PC-9 (cell line): ENCODE results near the gene IKBKG. TPM values are rescaled to one million over a fixed set of nuclear protein-coding genes. Genes with fewer than 3 reads are reported as not detected.

Source experiments
- BruUV-seq: library from RNA; stranded (reverse); fragments of 400-500 nt; replicated peaks from 2 replicates; lab custom pipeline; 2021; lab: Mats Ljungman, UMichigan
- CTCF ChIA-PET: fragments of 300-600 bp; sonication (Branson Sonifier 250); formaldehyde crosslinking; loops from one replicate; lab custom pipeline; 2022; ENCODE audit warnings: antibody characterized with exemption; lab: Charles Lee
- POLR2A ChIA-PET: fragments of 300-600 bp; sonication (Branson Sonifier 250); formaldehyde crosslinking; loops from one replicate; lab custom pipeline; 2022; ENCODE audit warnings: antibody characterized with exemption; ENCODE audit not compliant: unreplicated experiment; lab: Charles Lee
- DNase-seq, 2 experiments: peaks; one replicate each; pipeline versions ENCODE4 v3.0.0 to v3.0.0-alpha.2; 2015 to 2022; ENCODE audit warnings: mixed read lengths in 1 of 2
- H2AFZ ChIP-seq: fragments of 200-600 bp; sonication (generic); 2 replicates; pipeline ENCODE4 v1.8.1; 2017; ENCODE audit warnings: antibody characterized with exemption
- H3F3A ChIP-seq: fragments of 200-600 bp; sonication (generic); 2 replicates; pipeline ENCODE4 v1.8.1; 2017; ENCODE audit warnings: antibody characterized with exemption, mild to moderate bottlenecking, low read depth; ENCODE audit not compliant: insufficient read depth
- H3K27ac ChIP-seq: fragments of 200-600 bp; sonication (generic); 2 replicates; pipeline ENCODE4 v1.6.1; 2016; ENCODE audit warnings: mixed run types
- H3K27me3 ChIP-seq: fragments of 200-600 bp; sonication (generic); 2 replicates; pipeline ENCODE4 v1.6.1; 2016; ENCODE audit warnings: low read depth, mixed run types; ENCODE audit not compliant: insufficient read depth
- H3K36me3 ChIP-seq: fragments of 200-600 bp; sonication (generic); 2 replicates; pipeline ENCODE4 v1.6.1; 2016; ENCODE audit warnings: low read depth, mixed run types
- H3K4me1 ChIP-seq: fragments of 200-600 bp; sonication (generic); replicated peaks from 2 replicates; pipeline ENCODE4 v1.6.1; 2016; ENCODE audit warnings: mixed run types; ENCODE audit not compliant: insufficient read depth
- H3K4me2 ChIP-seq: fragments of 200-600 bp; sonication (generic); 2 replicates; pipeline ENCODE4 v1.6.1; 2017; ENCODE audit warnings: mixed run types
- H3K4me3 ChIP-seq: fragments of 200-600 bp; sonication (generic); 2 replicates; pipeline ENCODE4 v1.6.1; 2016; ENCODE audit warnings: mixed run types
- H3K79me2 ChIP-seq: fragments of 200-600 bp; sonication (generic); 2 replicates; pipeline ENCODE4 v1.6.1; 2017; ENCODE audit warnings: low read depth, mixed run types
- H3K9me2 ChIP-seq: fragments of 200-600 bp; sonication (generic); 2 replicates; pipeline ENCODE4 v1.8.1; 2017; ENCODE audit warnings: mild to moderate bottlenecking; ENCODE audit not compliant: insufficient read depth
- H3K9me3 ChIP-seq: fragments of 200-600 bp; sonication (generic); 2 replicates; pipeline ENCODE4 v1.8.1; 2016; ENCODE audit warnings: low read depth; ENCODE audit not compliant: insufficient read depth
- H4K20me1 ChIP-seq: fragments of 200-600 bp; sonication (generic); 2 replicates; pipeline ENCODE4 v1.8.1; 2017; ENCODE audit not compliant: insufficient read depth
- EZH2 ChIP-seq: fragments of 200-600 bp; sonication (generic); IDR thresholded peaks from 2 replicates; pipeline ENCODE4 v1.8.0; 2017; ENCODE audit warnings: antibody characterized with exemption, low read depth
- intact Hi-C: fragments of 100-400 bp; cut with micrococcal nuclease; formaldehyde crosslinking; loops from one replicate; pipeline ENCODE4 v1.10.0; 2022; ENCODE audit not compliant: unreplicated experiment
- total RNA-seq: library from RNA; stranded (reverse); gene quantifications from 2 replicates; pipeline ENCODE4 v1.2.3, GENCODE V29; 2021
- TF ChIP-seq, protein P1 (sequence below): fragments of 200-600 bp; sonication (generic); conservative IDR thresholded peaks from 2 replicates; pipeline ENCODE4 v1.6.1; 2017; ENCODE audit warnings: mixed run types, antibody characterized with exemption, mild to moderate bottlenecking, moderate library complexity

The IKBKG gene
- total RNA-seq, 1 experiment from 2014 or later = 68.3 TPM

DNA sequence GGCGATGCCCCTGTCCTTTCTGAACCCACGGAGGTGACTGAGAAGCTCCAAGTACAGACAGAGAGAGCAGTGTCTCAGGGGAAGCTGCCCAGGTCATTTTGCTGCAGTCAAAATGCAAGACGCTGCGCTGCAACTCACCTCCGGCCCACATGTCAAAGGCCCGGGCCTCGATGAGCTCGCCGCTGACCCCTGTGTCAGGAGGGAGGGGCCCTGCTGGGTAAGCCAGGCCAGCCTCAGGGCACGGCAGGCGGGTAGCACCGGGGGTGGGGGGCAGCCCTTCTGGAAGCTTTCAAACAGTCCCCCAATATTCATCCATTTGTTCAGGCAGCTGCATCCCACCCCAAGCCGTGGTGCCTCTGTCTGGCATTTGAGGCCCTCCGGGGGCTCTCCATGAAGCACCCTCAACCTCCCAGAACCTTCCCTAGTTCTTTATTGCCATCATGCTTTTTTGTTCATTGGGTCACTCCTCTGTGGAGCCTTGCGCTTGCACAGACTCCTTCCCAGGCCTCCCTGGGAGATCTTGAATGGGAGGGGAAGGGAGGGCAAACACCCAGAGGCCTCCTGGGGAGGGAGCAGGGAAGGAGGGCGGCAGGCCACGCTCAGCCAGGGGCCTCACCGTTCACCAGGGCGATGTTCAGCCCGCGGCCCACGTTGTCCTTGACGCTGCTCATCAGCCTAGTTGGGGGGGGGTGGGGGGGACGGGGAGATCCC is 39.6 kb upstream of the IKBKG start:
- H3K27ac ChIP-seq = no peak overlapping the region
- intact Hi-C loops = no loop called here
- POLR2A ChIA-PET = interaction anchor here (0.5 to 0.6 kb wide), 3 partner anchors 88 to 467 kb away, joined by 3 to 4 read pairs (median 3); no protein-coding TSS in a partner anchor

DNA sequence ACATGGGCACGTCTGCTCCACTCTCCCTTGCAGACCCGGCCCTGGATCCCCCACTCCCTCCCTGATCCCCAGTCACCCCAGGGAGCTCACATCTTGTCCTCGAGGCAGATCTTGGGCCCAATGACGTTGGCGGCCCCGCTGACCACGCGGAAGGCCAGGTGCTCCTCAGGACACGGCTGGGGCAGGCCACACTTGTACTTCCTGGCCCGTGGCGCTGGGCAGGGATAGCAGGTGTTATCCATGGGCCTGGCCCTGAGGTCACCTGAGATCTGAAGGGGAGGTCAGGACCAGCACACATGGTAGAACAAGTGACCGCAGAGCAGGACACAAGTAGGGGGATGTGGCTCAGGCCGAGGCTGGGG is 39.1 kb upstream of the IKBKG start:
- CTCF ChIA-PET = no interaction called here
- H2AFZ ChIP-seq = no peak overlapping the region
- H3K79me2 ChIP-seq = no peaks in the 10 kb centered on the region
- BruUV-seq = no TSS peak
- H3K4me2 ChIP-seq = no peak overlapping the region
- TF ChIP-seq, protein P1, sequence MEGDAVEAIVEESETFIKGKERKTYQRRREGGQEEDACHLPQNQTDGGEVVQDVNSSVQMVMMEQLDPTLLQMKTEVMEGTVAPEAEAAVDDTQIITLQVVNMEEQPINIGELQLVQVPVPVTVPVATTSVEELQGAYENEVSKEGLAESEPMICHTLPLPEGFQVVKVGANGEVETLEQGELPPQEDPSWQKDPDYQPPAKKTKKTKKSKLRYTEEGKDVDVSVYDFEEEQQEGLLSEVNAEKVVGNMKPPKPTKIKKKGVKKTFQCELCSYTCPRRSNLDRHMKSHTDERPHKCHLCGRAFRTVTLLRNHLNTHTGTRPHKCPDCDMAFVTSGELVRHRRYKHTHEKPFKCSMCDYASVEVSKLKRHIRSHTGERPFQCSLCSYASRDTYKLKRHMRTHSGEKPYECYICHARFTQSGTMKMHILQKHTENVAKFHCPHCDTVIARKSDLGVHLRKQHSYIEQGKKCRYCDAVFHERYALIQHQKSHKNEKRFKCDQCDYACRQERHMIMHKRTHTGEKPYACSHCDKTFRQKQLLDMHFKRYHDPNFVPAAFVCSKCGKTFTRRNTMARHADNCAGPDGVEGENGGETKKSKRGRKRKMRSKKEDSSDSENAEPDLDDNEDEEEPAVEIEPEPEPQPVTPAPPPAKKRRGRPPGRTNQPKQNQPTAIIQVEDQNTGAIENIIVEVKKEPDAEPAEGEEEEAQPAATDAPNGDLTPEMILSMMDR = no peak
- TF ChIP-seq EZH2 = no peak
- intact Hi-C loops = no loop called here
- no peak overlapping the region for H3K4me3 ChIP-seq
- no peaks in the 10 kb centered on the region for H3K36me3 ChIP-seq
- peaks cover 14% of the 10 kb centered on the region for H3K4me1 ChIP-seq
- no peak for DNase-seq
- H3K27me3 ChIP-seq = no peaks in the 10 kb centered on the region
- H3K9me2 ChIP-seq = no peaks in the 10 kb centered on the region
- H3F3A ChIP-seq = peaks cover 14% of the 10 kb centered on the region; the same call in 1 of the 2 replicates
- POLR2A ChIA-PET = interaction anchor here (0.6 kb wide), 2 partner anchors 89 to 468 kb away, joined by 3 to 4 read pairs; no protein-coding TSS in a partner anchor
- H4K20me1 ChIP-seq = no peaks in the 10 kb centered on the region
- no peak overlapping the region for H3K27ac ChIP-seq
- no peaks in the 10 kb centered on the region for H3K9me3 ChIP-seq

More for the DNA sequence above, 39.6 kb upstream of the IKBKG start:
- Histone ChIP-seq H3K4me3 (no peak overlapping the region), H3K36me3 (no peaks in the 10 kb centered on the region), H2AFZ (no peak overlapping the region), H3K79me2 (no peaks in the 10 kb centered on the region), H3K9me3 (no peaks in the 10 kb centered on the region), H4K20me1 (no peaks in the 10 kb centered on the region), H3K4me2 (no peak overlapping the region), H3K27me3 (no peaks in the 10 kb centered on the region), H3K4me1 (peaks cover 14% of the 10 kb centered on the region), H3K9me2 (no peaks in the 10 kb centered on the region), H3F3A (peaks cover 14% of the 10 kb centered on the region; the same call in 1 of the 2 replicates)
- CTCF ChIA-PET = interaction anchor here (0.6 kb wide), 1 partner anchor 22 kb away, joined by 4 read pairs; the partner anchor contains the start of gene UBL4A
- BruUV-seq = no TSS peak
- DNase-seq = no peak
- TF ChIP-seq EZH2 = no peak
- TF ChIP-seq, protein P1 = no peak

DNA sequence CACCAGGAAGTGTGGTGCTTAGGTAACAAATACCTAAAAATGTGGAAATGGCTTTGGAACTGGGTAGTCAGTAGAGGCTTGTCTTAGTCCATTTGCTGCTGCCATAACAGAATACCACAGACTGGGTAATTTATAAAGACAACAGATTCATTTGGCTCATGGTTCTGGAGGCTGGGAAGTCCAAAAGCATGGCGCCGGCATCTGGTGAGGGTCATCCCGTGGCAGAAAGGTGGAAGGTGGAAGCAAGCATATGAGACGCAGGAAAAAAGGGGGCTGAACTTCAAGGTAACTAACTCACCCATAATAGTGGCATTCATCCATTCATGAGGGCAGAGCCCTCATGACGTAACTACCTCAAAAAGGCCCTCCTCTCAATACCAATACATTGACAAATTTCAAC is 38.0 kb upstream of the IKBKG start:
- Histone ChIP-seq H2AFZ (no peak overlapping the region), H3K27me3 (no peaks in the 10 kb centered on the region), H3K9me2 (no peaks in the 10 kb centered on the region), H3K4me1 (peaks cover 14% of the 10 kb centered on the region), H4K20me1 (no peaks in the 10 kb centered on the region), H3K4me2 (no peak overlapping the region), H3K79me2 (no peaks in the 10 kb centered on the region), H3F3A (peaks cover 14% of the 10 kb centered on the region; the same call in 1 of the 2 replicates), H3K4me3 (no peak overlapping the region), H3K27ac (no peak overlapping the region), H3K9me3 (no peaks in the 10 kb centered on the region), H3K36me3 (no peaks in the 10 kb centered on the region)
- TF ChIP-seq, protein P1 = no peak
- no peak for TF ChIP-seq EZH2
- POLR2A ChIA-PET = no interaction called here
- BruUV-seq = no TSS peak
- no peak for DNase-seq
- intact Hi-C loops = no loop called here
- CTCF ChIA-PET = no interaction called here
